Measurements from ENCODE around the gene CDH4.

CDH4 gene

DNA sequence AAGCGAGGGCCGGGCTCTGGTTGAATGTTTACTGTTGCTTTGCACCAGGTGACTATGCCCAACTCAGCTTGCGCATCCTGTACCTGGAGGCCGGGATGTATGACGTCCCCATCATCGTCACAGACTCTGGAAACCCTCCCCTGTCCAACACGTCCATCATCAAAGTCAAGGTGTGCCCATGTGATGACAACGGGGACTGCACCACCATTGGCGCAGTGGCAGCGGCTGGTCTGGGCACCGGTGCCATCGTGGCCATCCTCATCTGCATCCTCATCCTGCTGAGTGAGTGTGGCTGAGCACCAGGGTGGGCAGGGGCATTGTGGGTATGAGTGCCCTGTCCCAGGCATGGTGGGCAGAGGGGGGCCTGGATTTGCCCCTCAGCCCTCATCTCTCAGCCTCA, 677.5 kb downstream of the CDH4 start:
- no peaks in the 10 kb centered on the region for H3K36me3 Mint-ChIP-seq (ENCODE audit: insufficient read depth)
- DNase-seq (ENCODE audit: low spot score in 2 of 2), result no peak
- no peak overlapping the region for H3K27ac Mint-ChIP-seq (ENCODE audit: low read depth)
- no peaks in the 10 kb centered on the region for H3K9me3 Mint-ChIP-seq
- no peak overlapping the region for H3K4me3 Mint-ChIP-seq
- H3K27me3 Mint-ChIP-seq, result no peaks in the 10 kb centered on the region
- ATAC-seq (replicated peaks; ENCODE audit: extremely low read depth, poor library complexity, severe bottlenecking), result no peak
- H3K4me1 Mint-ChIP-seq, result no peaks in the 10 kb centered on the region

DNA sequence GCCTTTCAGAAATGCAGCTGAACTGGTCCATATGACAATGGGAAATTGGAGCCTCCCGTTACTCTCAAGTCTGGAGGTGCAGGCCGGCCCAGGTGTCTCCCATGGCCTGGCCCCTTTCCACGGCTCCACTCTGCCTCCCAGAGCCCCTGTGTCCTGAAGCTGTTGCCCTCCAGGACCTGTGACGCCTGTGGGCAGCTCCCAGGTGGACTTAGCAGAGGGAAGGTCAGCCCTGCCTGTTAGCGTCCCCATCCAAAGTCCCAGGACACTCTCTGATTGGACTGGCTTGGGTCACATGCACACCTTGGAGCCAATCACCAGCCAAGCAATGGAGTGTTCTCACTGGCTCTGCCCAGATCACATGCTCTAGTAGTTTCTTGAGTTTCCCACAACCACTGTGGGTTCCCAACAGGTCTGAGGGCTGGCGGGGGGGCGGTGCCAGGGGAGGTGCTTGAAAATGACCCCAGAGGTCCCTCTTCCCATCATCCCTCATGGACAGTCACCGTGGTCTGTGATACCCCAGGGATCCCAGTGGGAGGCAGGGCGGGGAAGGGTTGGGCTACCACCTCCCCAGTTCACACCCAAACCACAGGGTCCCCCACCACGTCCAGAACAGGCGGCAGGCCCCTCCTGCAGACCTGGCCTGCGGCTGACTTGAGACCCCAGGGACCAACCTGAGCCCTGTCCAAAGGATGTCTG, 678.1 kb downstream of the CDH4 start:
- no peak for ATAC-seq (replicated peaks; ENCODE audit: extremely low read depth, poor library complexity, severe bottlenecking)
- Mint-ChIP-seq H3K9me3 (no peaks in the 10 kb centered on the region), H3K36me3 (ENCODE audit: insufficient read depth) (no peaks in the 10 kb centered on the region), H3K4me1 (no peaks in the 10 kb centered on the region), H3K27ac (ENCODE audit: low read depth) (no peak overlapping the region), H3K27me3 (no peaks in the 10 kb centered on the region), H3K4me3 (no peak overlapping the region)
- DNase-seq (ENCODE audit: low spot score in 2 of 2), result no peak

DNA sequence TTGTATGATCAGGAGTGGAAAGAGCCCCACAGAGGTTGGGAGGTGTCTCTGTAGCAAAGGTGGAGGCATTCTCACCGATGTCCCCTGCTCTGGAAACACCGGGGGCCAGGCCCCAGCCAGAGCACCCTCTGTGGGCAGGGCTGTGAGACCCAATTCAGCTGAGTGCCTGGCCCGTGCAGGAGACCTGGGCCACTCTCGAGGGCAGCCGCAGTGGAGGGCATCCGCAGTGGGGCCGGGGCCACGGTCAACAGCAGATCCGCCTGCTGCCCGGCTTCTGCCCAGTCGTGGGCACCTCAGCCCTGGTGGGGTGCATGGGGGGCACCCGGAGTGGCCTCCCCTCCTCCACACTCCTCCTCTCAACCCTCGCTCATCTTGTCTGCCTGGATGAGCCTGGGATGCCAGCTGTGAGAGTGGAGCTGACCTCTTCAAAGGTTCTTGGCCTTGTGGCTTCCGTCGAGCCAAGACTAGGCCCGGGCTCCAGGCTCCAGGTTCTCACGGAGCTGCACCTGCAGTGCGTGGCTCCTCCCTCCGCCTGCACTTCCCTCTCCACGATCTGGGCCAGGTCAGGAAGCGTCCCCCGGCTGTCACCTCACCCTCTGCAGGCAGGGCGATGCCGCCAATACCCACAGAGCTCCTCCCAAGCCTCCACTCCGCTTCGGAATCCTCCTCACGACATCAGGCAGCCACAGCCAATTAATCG, 678.9 kb downstream of the CDH4 start:
- no peak overlapping the region for H3K27ac Mint-ChIP-seq (ENCODE audit: low read depth)
- no peak for ATAC-seq (replicated peaks; ENCODE audit: extremely low read depth, poor library complexity, severe bottlenecking)
- H3K9me3 Mint-ChIP-seq, result no peaks in the 10 kb centered on the region
- H3K27me3 Mint-ChIP-seq, result no peaks in the 10 kb centered on the region
- no peaks in the 10 kb centered on the region for H3K4me1 Mint-ChIP-seq
- DNase-seq (ENCODE audit: low spot score in 2 of 2), result no peak
- no peak overlapping the region for H3K4me3 Mint-ChIP-seq
- H3K36me3 Mint-ChIP-seq (ENCODE audit: insufficient read depth), result no peaks in the 10 kb centered on the region

DNA sequence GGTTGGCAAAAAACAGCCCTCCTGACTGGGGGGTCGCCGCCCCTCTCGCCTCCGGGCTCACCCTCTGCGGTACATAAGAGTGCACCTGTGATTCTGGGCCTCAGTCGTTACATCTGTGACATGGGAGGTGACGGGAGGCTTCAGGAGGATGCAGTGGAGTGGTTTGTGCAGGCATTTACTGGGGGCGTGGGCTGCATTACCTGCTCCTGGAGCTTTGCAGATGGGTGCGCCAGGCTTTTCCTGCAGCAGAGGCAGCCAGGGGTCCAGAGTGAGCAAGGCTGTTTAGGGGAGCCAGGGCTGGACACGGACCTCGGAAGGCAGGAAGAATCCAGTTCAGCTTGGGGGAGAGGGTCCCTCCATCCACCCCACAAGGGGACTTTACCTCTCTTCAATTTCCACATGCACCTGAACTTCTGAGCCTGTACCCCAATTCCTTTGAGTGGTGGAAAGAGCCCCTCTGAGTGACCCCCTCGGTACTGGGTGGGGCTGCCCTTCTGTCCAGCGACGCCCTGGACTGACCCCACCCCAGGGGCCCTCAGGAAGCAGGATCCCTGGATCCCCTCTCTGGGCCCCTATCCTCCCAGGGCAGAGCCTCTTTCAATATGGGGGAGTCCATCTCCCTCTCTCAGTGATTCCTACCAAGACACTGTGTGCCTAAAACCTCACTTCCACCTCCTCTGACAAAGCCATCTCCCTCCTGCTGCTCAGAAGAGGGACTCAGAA, 679.6 kb downstream of the CDH4 start:
- H3K36me3 Mint-ChIP-seq (ENCODE audit: insufficient read depth), result no peaks in the 10 kb centered on the region
- DNase-seq (ENCODE audit: low spot score in 2 of 2) (no peak), ATAC-seq (replicated peaks; ENCODE audit: extremely low read depth, poor library complexity, severe bottlenecking) (no peak)
- no peaks in the 10 kb centered on the region for H3K9me3 Mint-ChIP-seq
- H3K4me3 Mint-ChIP-seq, result no peak overlapping the region
- peaks cover 3% of the 10 kb centered on the region for H3K27me3 Mint-ChIP-seq
- no peaks in the 10 kb centered on the region for H3K4me1 Mint-ChIP-seq
- H3K27ac Mint-ChIP-seq (ENCODE audit: low read depth), result peak overlapping the region; percentile 51

DNA sequence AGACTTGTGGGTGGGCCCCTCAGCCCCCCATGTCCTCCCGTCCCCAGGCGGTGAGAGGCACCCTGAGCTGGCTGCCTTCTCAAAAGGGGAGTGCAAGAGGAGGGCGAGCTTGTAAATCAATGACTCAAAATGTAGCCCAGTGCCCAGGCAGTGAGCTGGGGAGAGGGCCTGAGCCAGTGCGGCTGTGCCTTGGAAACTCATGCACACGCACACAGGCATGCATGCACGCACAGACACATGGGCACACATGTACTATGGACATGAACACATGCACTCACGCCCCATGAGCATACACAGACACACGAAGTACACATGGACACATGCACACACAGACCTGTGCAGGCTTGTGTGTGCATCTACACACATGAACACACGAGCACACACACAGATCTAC, 680.1 kb downstream of the CDH4 start:
- Mint-ChIP-seq H3K9me3 (no peaks in the 10 kb centered on the region), H3K27ac (ENCODE audit: low read depth) (peak overlapping the region; percentile 51), H3K4me1 (no peaks in the 10 kb centered on the region), H3K36me3 (ENCODE audit: insufficient read depth) (no peaks in the 10 kb centered on the region), H3K4me3 (no peak overlapping the region), H3K27me3 (peaks cover 7% of the 10 kb centered on the region)
- ATAC-seq (replicated peaks; ENCODE audit: extremely low read depth, poor library complexity, severe bottlenecking) (no peak), DNase-seq (ENCODE audit: low spot score in 2 of 2) (no peak)

DNA sequence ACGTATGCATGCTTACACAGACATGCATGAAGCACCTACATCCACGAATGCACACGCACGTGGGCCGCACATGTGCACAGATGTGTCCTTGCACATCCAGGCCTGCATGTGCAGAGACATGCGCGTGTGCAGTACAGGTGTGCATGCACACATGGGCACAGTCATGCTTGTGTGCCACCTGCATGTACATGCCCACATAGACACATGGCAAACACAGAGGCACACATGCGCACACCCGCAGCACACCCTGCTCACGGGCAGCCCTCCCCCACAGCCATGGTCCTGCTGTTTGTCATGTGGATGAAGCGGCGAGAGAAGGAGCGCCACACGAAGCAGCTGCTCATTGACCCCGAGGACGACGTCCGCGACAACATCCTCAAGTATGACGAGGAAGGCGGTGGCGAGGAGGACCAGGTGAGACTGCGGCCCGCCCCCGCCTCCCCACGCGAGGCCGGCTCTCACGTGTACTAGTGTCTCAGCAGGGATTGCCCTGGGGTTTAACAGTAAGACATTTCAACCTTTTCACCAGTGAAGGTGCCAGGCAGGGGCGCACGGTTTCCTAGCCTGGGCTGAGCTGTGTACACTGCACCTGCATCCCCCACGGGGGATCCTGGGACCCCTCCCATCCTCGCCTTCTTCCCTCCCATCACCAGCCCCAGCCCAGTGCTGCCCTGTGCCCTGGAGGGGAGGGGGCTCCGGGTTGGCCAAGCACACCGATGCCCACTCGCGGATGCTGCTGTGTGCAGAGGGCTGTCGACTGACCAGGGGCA, 680.8 kb downstream of the CDH4 start:
- no peaks in the 10 kb centered on the region for H3K9me3 Mint-ChIP-seq
- no peak overlapping the region for H3K27ac Mint-ChIP-seq (ENCODE audit: low read depth)
- no peaks in the 10 kb centered on the region for H3K36me3 Mint-ChIP-seq (ENCODE audit: insufficient read depth)
- DNase-seq (ENCODE audit: low spot score in 2 of 2) (no peak), ATAC-seq (replicated peaks; ENCODE audit: extremely low read depth, poor library complexity, severe bottlenecking) (no peak)
- no peak overlapping the region for H3K4me3 Mint-ChIP-seq
- H3K4me1 Mint-ChIP-seq, result no peaks in the 10 kb centered on the region
- H3K27me3 Mint-ChIP-seq, result peaks cover 7% of the 10 kb centered on the region

DNA sequence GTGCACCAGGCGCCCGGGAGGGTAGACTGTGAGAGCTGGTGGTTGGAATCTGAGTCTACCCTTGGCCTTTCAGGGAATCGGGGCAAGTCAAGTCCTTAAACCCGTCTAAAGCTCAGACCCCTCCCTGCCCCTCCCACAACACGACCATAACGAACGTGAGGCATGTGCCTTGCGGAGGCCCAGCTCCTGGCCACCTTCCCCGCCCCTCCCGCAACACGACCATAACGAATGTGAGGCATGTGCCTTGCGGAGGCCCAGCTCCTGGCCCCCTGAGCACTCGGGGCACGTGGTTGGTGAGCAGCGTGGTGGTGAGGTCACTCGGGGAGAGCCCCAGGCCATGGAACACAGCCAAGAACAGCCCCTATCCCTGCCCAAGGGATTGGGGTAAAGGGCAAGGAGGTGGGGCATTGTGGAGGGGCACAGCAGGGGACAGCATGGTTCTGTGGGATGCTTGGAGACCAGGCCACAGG, 681.5 kb downstream of the CDH4 start:
- Mint-ChIP-seq H3K4me3 (no peak overlapping the region), H3K27me3 (peaks cover 7% of the 10 kb centered on the region), H3K27ac (ENCODE audit: low read depth) (no peak overlapping the region)

DNA sequence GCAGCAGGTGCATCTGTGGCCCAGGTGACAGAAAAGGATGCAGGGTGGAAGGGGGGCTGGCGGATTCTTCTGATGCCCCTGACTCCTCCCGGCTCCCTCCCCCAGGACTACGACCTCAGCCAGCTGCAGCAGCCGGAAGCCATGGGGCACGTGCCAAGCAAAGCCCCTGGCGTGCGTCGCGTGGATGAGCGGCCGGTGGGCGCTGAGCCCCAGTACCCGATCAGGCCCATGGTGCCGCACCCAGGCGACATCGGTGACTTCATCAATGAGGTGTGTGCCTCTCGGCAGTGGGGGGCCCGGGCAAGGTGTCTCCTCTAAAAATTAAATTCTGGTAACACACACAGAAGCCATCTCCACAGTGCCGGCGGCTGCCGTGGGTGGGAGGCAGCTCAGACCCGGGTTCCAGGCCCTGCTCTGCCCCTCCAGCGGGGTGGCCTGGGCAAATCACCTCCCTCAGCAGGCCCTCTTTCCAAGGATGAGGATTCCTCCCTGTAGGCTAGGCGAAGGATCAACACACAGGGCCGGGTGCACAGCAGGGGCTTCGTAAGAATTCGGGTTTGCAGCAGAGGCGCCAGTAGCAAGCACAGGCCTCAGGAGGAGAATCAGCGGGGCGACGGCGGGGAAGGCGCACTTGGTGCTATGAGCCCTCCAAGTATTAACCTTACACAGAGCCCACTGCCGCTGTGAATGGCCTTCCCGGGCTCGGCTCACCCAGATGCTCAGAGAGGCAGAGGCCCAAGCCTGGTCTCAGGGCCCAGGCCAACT, 682.1 kb downstream of the CDH4 start:
- Mint-ChIP-seq H3K36me3 (ENCODE audit: insufficient read depth) (no peaks in the 10 kb centered on the region), H3K27me3 (peaks cover 7% of the 10 kb centered on the region), H3K27ac (ENCODE audit: low read depth) (no peak overlapping the region), H3K4me3 (no peak overlapping the region), H3K9me3 (no peaks in the 10 kb centered on the region), H3K4me1 (no peaks in the 10 kb centered on the region)
- DNase-seq (ENCODE audit: low spot score in 2 of 2), result no peak
- ATAC-seq (replicated peaks; ENCODE audit: extremely low read depth, poor library complexity, severe bottlenecking), result no peak

More for the DNA sequence above, 681.5 kb downstream of the CDH4 start:
- H3K9me3 Mint-ChIP-seq, result no peaks in the 10 kb centered on the region
- no peak for ATAC-seq (replicated peaks; ENCODE audit: extremely low read depth, poor library complexity, severe bottlenecking)
- H3K36me3 Mint-ChIP-seq (ENCODE audit: insufficient read depth), result no peaks in the 10 kb centered on the region
- DNase-seq (ENCODE audit: low spot score in 2 of 2), result no peak
- H3K4me1 Mint-ChIP-seq, result no peaks in the 10 kb centered on the region

DNA sequence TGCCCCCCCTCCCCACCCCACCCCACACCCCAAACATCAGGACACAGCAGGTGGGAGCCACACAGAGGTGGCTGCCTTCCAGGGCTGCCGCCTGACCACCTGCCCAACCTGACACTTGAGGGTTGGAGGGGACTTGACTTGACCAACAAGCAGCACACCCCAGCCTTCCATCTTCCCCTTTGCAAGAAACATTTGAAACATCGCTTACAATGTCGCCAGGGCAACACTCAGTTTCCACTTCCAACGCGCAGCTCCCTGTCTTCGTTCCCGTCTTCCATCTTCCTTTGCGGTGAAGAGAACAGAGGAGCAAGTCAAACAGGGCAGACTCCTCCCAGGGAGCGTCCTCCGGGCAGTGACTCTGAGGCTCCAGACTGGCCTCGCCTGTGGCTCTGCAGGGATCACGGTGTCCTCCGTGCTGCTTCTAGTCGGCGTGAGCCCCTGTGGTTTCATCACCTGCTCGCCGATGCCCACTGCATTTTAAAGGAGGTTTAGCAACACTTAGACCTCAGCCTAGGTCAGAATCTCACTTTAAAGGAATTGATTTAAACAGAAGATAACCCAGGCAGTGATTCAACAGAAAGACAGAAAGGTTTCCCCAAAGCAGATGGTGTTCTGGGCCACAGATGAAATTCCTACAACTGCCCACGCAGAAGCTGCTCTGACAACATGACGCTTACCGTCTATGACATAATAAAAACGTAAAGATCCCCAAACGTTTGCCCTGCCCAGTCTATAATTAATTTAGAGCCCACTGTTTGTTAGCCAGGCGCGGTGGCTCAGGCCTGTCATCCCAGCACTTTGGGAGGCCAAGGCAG, 682.9 kb downstream of the CDH4 start:
- peaks cover 7% of the 10 kb centered on the region for H3K27me3 Mint-ChIP-seq

DNA sequence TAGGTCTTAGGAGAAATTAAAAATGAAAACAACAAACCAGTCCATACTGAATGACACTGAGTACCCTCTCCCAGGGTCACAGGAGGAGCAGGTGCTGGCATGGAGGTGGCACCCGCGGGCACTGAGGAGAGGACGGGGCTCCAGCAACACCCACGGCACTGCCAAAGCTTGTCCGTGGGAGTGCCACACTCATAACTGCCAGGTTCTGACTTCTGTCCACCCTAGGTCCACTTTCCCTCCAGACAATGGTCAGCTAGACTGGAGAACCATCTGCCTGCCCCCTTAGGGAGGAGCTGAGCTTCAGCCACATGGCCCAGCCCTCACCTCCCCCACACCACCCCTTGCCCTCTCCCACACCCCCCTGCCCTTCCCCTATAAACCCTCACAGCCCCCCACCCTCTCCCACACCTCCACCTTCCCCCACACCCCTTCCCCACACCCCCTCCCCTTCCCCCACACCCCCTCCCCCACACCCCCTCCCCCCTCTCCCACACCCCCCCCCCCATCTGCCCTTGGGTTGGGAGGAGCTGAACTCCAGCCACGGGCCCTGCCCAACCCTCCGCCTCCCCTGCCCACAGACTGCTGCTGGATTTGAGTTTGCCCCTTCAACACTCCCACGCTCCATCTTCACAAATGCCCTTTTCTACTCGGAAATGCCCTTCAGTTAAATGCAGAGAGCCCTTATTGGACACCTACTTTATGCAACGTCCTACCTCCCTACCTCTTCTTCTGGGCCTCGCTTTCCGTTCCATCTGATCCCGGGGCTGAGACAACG, 684.1 kb downstream of the CDH4 start:
- no peak overlapping the region for H3K4me3 Mint-ChIP-seq
- ATAC-seq (replicated peaks; ENCODE audit: extremely low read depth, poor library complexity, severe bottlenecking), result no peak
- no peak for DNase-seq (ENCODE audit: low spot score in 2 of 2)
- no peaks in the 10 kb centered on the region for H3K36me3 Mint-ChIP-seq (ENCODE audit: insufficient read depth)
- no peak overlapping the region for H3K27ac Mint-ChIP-seq (ENCODE audit: low read depth)
- no peaks in the 10 kb centered on the region for H3K9me3 Mint-ChIP-seq
- peaks cover 7% of the 10 kb centered on the region for H3K27me3 Mint-ChIP-seq
- H3K4me1 Mint-ChIP-seq, result no peaks in the 10 kb centered on the region

More for the DNA sequence above, 682.9 kb downstream of the CDH4 start:
- DNase-seq (ENCODE audit: low spot score in 2 of 2) (no peak), ATAC-seq (replicated peaks; ENCODE audit: extremely low read depth, poor library complexity, severe bottlenecking) (no peak)
- Mint-ChIP-seq H3K27ac (ENCODE audit: low read depth) (no peak overlapping the region), H3K4me1 (no peaks in the 10 kb centered on the region), H3K9me3 (no peaks in the 10 kb centered on the region), H3K36me3 (ENCODE audit: insufficient read depth) (no peaks in the 10 kb centered on the region), H3K4me3 (no peak overlapping the region)

DNA sequence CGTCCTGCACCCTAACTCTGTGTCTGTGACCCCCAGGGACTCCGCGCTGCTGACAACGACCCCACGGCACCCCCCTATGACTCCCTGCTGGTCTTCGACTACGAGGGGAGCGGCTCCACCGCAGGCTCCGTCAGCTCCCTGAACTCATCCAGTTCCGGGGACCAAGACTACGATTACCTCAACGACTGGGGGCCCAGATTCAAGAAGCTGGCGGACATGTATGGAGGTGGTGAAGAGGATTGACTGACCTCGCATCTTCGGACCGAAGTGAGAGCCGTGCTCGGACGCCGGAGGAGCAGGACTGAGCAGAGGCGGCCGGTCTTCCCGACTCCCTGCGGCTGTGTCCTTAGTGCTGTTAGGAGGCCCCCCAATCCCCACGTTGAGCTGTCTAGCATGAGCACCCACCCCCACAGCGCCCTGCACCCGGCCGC, 684.7 kb downstream of the CDH4 start:
- ATAC-seq (replicated peaks; ENCODE audit: extremely low read depth, poor library complexity, severe bottlenecking) (no peak), DNase-seq (ENCODE audit: low spot score in 2 of 2) (no peak)
- Mint-ChIP-seq H3K27me3 (peaks cover 7% of the 10 kb centered on the region), H3K9me3 (no peaks in the 10 kb centered on the region), H3K4me1 (no peaks in the 10 kb centered on the region), H3K4me3 (no peak overlapping the region), H3K36me3 (ENCODE audit: insufficient read depth) (no peaks in the 10 kb centered on the region), H3K27ac (ENCODE audit: low read depth) (no peak overlapping the region)

Data from central memory CD8-positive, alpha-beta T cell (primary cell).